GM12878 (cell line): ENCODE measurements around the gene GLT1D1. TPM values are rescaled to one million over a fixed set of nuclear protein-coding genes. Genes with fewer than 3 reads are reported as not detected.

Experiments
- ATAC-seq: fragments of 200-7000 bp; cut with Tn5 transposase; 3 replicates; pipeline ENCODE4 v1.9.1; 2020; ENCODE audit warnings: mild to moderate bottlenecking, moderate library complexity
- BruUV-seq: library from RNA; stranded (reverse); fragments of 400-500 nt; replicated peaks from 2 replicates; lab custom pipeline; 2021; lab: Mats Ljungman, UMichigan
- CTCF ChIA-PET: fragments of 300-600 bp; sonication (Branson Sonifier 250); formaldehyde crosslinking; extraction: SDS; loops from one replicate; lab custom pipeline; 2021; ENCODE audit warnings: inconsistent platforms; lab: Yijun Ruan, JAX
- POLR2A ChIA-PET: fragments of 350-600 bp; formaldehyde crosslinking; extraction: SDS; loops from one replicate; lab custom pipeline; 2021; ENCODE audit warnings: inconsistent platforms; lab: Charles Lee
- RAD21 ChIA-PET: fragments of 300-600 bp; sonication (Branson Sonifier 250); formaldehyde crosslinking; loops from one replicate; lab custom pipeline; 2023; ENCODE audit warnings: antibody characterized with exemption; ENCODE audit not compliant: unreplicated experiment; lab: Charles Lee
- SMC1A ChIA-PET: fragments of 300-600 bp; sonication (Branson Sonifier 250); formaldehyde crosslinking; loops from one replicate; lab custom pipeline; 2023; ENCODE audit not compliant: unreplicated experiment, uncharacterized antibody; lab: Charles Lee
- DNase-seq: peaks from one replicate; pipeline ENCODE4 v3.0.0-alpha.2; 2011; ENCODE audit warnings: low read depth, low spot score
- FAIRE-seq: peaks from 3 replicates; lab custom pipeline; 2011; peaks lifted over from hg19 to GRCh38; lab: Jason Lieb, UNC
- H2AFZ ChIP-seq: 2 replicates; pipeline ENCODE4 v1.6.0; 2011; ENCODE audit warnings: low read depth, low read length, control low read depth; ENCODE audit not compliant: control insufficient read depth
- H3K27ac ChIP-seq: 2 replicates; pipeline ENCODE4 v1.5.1; 2011; ENCODE audit warnings: control low read depth; ENCODE audit not compliant: control insufficient read depth, insufficient read depth
- H3K27me3 ChIP-seq, 2 experiments: replicated peaks in 1 of 2; 2 replicates each; pipeline versions ENCODE4 v1.6.0 to v1.6.1; 2011; ENCODE audit warnings: low read length in 1 of 2; ENCODE audit not compliant: control insufficient read depth in 2 of 2, insufficient read depth in 2 of 2
- H3K36me3 ChIP-seq, 2 experiments: 2 replicates each; pipeline ENCODE4 v1.5.1; 2011; ENCODE audit warnings: low read length in 1 of 2; ENCODE audit not compliant: control insufficient read depth in 2 of 2, insufficient read depth in 2 of 2
- H3K4me1 ChIP-seq: 2 replicates; pipeline ENCODE4 v1.6.1; 2011; ENCODE audit warnings: mild to moderate bottlenecking, low read length, moderate library complexity, mixed read lengths; ENCODE audit not compliant: control insufficient read depth, insufficient read depth
- H3K4me2 ChIP-seq: 2 replicates; pipeline ENCODE4 v1.6.0; 2011; ENCODE audit warnings: control low read depth; ENCODE audit not compliant: control insufficient read depth, insufficient read depth
- H3K4me3 ChIP-seq: fragments of 200-600 bp; sonication (generic); 2 replicates; pipeline ENCODE4 v1.5.1; 2016
- H3K79me2 ChIP-seq: 2 replicates; pipeline ENCODE4 v1.6.0; 2011; ENCODE audit warnings: low read length; ENCODE audit not compliant: control insufficient read depth, insufficient read depth
- H3K9ac ChIP-seq: 2 replicates; pipeline ENCODE4 v1.8.0; 2011; ENCODE audit warnings: low read length, control low read depth, mixed read lengths; ENCODE audit not compliant: control insufficient read depth, insufficient read depth
- H3K9me3 ChIP-seq: replicated peaks from 3 replicates; pipeline ENCODE4 v1.5.1; 2011; ENCODE audit warnings: mild to moderate bottlenecking, low read length; ENCODE audit not compliant: control insufficient read depth, insufficient read depth
- H4K20me1 ChIP-seq: 2 replicates; pipeline ENCODE4 v1.6.0; 2011; ENCODE audit not compliant: control insufficient read depth, insufficient read depth
- CBFB ChIP-seq: IDR thresholded peaks from 2 replicates; pipeline ENCODE4 v1.6.1; 2016; ENCODE audit warnings: antibody characterized with exemption, low read depth
- CHD1 ChIP-seq: IDR thresholded peaks from 2 replicates; pipeline ENCODE4 v1.6.1; 2012; ENCODE audit warnings: low read depth, low read length, improper control_type of control experiment
- MYC ChIP-seq: IDR thresholded peaks from 2 replicates; pipeline ENCODE4 v1.6.1; 2011; ENCODE audit warnings: mild to moderate bottlenecking, low read length, moderate library complexity, inconsistent platforms; ENCODE audit not compliant: insufficient read depth, insufficient replicate concordance, insufficient read length, severe bottlenecking
- RCOR1 ChIP-seq: conservative IDR thresholded peaks from 2 replicates; pipeline ENCODE4 v1.6.1; 2012; ENCODE audit warnings: low read depth, low read length, improper control_type of control experiment
- SIX5 ChIP-seq: IDR thresholded peaks from 2 replicates; pipeline ENCODE4 v1.6.1; 2011; ENCODE audit warnings: mild to moderate bottlenecking, low read depth, low read length, moderate library complexity; ENCODE audit not compliant: severe bottlenecking
- ZSCAN29 ChIP-seq: fragments of 450-650 bp; IDR thresholded peaks from 2 replicates; pipeline ENCODE4 v1.6.1; 2017; ENCODE audit warnings: mild to moderate bottlenecking, moderate library complexity
- WGBS: methylation state at CpG from one replicate; pipeline ENCODE4 v1.1.6; 2016; ENCODE audit warnings: low lambda C conversion rate; ENCODE audit not compliant: insufficient replicate concordance, insufficient coverage; ENCODE audit errors: missing lambda C conversion rate; 5-methylcytosine and 5-hydroxymethylcytosine counted together
- in situ Hi-C: fragments of 300-500 bp; cut with MboI; formaldehyde crosslinking; loops from 9 replicates; pipeline ENCODE4 v1.14.3; 2018; ENCODE audit warnings: mixed read lengths
- intact Hi-C: fragments of 100-400 bp; cut with micrococcal nuclease; formaldehyde crosslinking; loops from one replicate; pipeline ENCODE4 v1.14.2; 2022; ENCODE audit not compliant: unreplicated experiment
- polyA plus RNA-seq, 11 experiments: library from polyadenylated mRNA; depleted of rRNA in 4 of 11; unstranded in 6 of 11; stranded (reverse) in 5 of 11; fragments of >200 nt; fragmentation: Nextera tagmentation in 4 of 11; fragmentation: Illumina TruSeq in 1 of 11; extraction: Ambion mirVana in 4 of 11; extraction: Trizol in 1 of 11; gene quantifications; 1 replicate in 1 of 11; 2 replicates in 10 of 11; pipeline versions ENCODE4 v1.2.1 to v1.2.3, GENCODE V29; 2011 to 2016; ENCODE audit warnings: inconsistent platforms in 2 of 11, missing spikeins in 2 of 11, low read depth in 1 of 11
- total RNA-seq, 4 experiments: library from RNA; depleted of rRNA in 3 of 4; stranded (reverse); fragments of >200 nt in 3 of 4; fragmentation: Illumina TruSeq in 1 of 4; extraction: Trizol in 1 of 4; gene quantifications; 2 replicates each; pipeline versions ENCODE4 v1.2.1 to v1.2.3, GENCODE V29; 2013 to 2021
- TF ChIP-seq, protein P1 (sequence below): IDR thresholded peaks from 2 replicates; pipeline ENCODE4 v1.6.1; 2011; ENCODE audit warnings: borderline replicate concordance, low read depth, mild to moderate bottlenecking, moderate library complexity, mixed read lengths, low read length; ENCODE audit not compliant: insufficient read depth; ENCODE audit errors: extremely low read length
- TF ChIP-seq, protein P2 (sequence below): fragments of 450-650 bp; IDR thresholded peaks from 2 replicates; pipeline ENCODE4 v1.6.1; 2018; ENCODE audit warnings: mild to moderate bottlenecking, low read depth, moderate library complexity; ENCODE audit not compliant: partially characterized antibody
- TF ChIP-seq, protein P3 (sequence below): fragments of 150-350 bp; IDR thresholded peaks from 2 replicates; pipeline ENCODE4 v1.6.1; 2016; ENCODE audit warnings: low read depth, low read length
- TF ChIP-seq, protein P4 (sequence below): fragments of 450-650 bp; IDR thresholded peaks from 2 replicates; pipeline ENCODE4 v1.6.1; 2017; ENCODE audit warnings: low read depth, mild to moderate bottlenecking, moderate library complexity
- TF ChIP-seq, protein P5 (sequence below): fragments of 450-650 bp; IDR thresholded peaks from 2 replicates; pipeline ENCODE4 v1.6.1; 2017; ENCODE audit warnings: mild to moderate bottlenecking, low read depth, inconsistent platforms; ENCODE audit not compliant: poor library complexity, severe bottlenecking

Gene GLT1D1
- total and polyA plus RNA-seq, 10 of the 15 experiments (the other 5 are each of a cell fraction or from before 2014, with no cell fraction given): 0.42 to 62.8 (median 3.0) TPM

DNA sequence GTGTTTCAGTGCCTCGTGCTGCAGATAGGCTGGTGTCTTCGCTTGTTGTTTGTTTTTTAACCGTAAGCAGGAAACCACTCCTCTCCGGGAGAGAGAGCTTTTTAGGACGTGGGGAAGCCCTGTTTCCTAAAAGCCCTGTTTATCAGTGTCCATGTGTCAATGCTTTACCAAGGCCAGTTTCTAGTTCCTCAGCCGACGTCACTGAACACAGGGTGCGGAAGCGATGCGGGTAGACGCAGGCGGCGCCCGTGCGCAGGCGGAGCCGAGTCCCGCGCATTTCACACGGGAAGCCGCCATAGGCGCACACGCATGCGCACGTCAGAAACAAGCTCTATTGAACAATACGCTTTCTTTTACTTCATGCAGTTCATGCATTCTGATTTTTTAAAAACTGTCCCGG, 79.8 kb downstream of the GLT1D1 start:
- H3K9me3 ChIP-seq: no peaks in the 10 kb centered on the region; the same call in 2 of the 3 replicates
- RAD21 ChIA-PET: no interaction called here
- TSS peak; percentile 3 for BruUV-seq
- SMC1A ChIA-PET: no interaction called here
- no peak for FAIRE-seq
- no peak for ATAC-seq
- H3K9ac ChIP-seq: no peak overlapping the region
- no peak overlapping the region for H3K4me3 ChIP-seq
- H3K27me3 ChIP-seq: no peaks in the 10 kb centered on the region
- H2AFZ ChIP-seq: no peak overlapping the region
- 86% methylated on average over 26 of the region's 27 CpGs for WGBS
- H3K79me2 ChIP-seq: no peaks in the 10 kb centered on the region
- DNase-seq: no peak
- H3K27ac ChIP-seq: no peak overlapping the region
- no peak overlapping the region for H3K4me2 ChIP-seq
- CTCF ChIA-PET: interaction anchor here (0.8 kb wide), 1 partner anchor 12 kb away, joined by 3 read pairs; no protein-coding TSS in a partner anchor
- POLR2A ChIA-PET: no interaction called here
- intact Hi-C loops (no loop called here), in situ Hi-C loops (no loop called here)
- no peaks in the 10 kb centered on the region; a peak in 2 of 4 replicates for H3K36me3 ChIP-seq
- no peaks in the 10 kb centered on the region for H4K20me1 ChIP-seq
- no peaks in the 10 kb centered on the region for H3K4me1 ChIP-seq
- TF ChIP-seq SIX5 (no peak), MYC (no peak), CHD1 (no peak), RCOR1 (no peak), ZSCAN29 (no peak), CBFB (no peak)
- TF ChIP-seq, protein P1, sequence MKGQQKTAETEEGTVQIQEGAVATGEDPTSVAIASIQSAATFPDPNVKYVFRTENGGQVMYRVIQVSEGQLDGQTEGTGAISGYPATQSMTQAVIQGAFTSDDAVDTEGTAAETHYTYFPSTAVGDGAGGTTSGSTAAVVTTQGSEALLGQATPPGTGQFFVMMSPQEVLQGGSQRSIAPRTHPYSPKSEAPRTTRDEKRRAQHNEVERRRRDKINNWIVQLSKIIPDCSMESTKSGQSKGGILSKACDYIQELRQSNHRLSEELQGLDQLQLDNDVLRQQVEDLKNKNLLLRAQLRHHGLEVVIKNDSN: no peak
- TF ChIP-seq, protein P2, sequence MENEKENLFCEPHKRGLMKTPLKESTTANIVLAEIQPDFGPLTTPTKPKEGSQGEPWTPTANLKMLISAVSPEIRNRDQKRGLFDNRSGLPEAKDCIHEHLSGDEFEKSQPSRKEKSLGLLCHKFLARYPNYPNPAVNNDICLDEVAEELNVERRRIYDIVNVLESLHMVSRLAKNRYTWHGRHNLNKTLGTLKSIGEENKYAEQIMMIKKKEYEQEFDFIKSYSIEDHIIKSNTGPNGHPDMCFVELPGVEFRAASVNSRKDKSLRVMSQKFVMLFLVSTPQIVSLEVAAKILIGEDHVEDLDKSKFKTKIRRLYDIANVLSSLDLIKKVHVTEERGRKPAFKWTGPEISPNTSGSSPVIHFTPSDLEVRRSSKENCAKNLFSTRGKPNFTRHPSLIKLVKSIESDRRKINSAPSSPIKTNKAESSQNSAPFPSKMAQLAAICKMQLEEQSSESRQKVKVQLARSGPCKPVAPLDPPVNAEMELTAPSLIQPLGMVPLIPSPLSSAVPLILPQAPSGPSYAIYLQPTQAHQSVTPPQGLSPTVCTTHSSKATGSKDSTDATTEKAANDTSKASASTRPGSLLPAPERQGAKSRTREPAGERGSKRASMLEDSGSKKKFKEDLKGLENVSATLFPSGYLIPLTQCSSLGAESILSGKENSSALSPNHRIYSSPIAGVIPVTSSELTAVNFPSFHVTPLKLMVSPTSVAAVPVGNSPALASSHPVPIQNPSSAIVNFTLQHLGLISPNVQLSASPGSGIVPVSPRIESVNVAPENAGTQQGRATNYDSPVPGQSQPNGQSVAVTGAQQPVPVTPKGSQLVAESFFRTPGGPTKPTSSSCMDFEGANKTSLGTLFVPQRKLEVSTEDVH: no peak
- TF ChIP-seq, protein P3, sequence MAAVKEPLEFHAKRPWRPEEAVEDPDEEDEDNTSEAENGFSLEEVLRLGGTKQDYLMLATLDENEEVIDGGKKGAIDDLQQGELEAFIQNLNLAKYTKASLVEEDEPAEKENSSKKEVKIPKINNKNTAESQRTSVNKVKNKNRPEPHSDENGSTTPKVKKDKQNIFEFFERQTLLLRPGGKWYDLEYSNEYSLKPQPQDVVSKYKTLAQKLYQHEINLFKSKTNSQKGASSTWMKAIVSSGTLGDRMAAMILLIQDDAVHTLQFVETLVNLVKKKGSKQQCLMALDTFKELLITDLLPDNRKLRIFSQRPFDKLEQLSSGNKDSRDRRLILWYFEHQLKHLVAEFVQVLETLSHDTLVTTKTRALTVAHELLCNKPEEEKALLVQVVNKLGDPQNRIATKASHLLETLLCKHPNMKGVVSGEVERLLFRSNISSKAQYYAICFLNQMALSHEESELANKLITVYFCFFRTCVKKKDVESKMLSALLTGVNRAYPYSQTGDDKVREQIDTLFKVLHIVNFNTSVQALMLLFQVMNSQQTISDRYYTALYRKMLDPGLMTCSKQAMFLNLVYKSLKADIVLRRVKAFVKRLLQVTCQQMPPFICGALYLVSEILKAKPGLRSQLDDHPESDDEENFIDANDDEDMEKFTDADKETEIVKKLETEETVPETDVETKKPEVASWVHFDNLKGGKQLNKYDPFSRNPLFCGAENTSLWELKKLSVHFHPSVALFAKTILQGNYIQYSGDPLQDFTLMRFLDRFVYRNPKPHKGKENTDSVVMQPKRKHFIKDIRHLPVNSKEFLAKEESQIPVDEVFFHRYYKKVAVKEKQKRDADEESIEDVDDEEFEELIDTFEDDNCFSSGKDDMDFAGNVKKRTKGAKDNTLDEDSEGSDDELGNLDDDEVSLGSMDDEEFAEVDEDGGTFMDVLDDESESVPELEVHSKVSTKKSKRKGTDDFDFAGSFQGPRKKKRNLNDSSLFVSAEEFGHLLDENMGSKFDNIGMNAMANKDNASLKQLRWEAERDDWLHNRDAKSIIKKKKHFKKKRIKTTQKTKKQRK: no peak
- TF ChIP-seq, protein P4, sequence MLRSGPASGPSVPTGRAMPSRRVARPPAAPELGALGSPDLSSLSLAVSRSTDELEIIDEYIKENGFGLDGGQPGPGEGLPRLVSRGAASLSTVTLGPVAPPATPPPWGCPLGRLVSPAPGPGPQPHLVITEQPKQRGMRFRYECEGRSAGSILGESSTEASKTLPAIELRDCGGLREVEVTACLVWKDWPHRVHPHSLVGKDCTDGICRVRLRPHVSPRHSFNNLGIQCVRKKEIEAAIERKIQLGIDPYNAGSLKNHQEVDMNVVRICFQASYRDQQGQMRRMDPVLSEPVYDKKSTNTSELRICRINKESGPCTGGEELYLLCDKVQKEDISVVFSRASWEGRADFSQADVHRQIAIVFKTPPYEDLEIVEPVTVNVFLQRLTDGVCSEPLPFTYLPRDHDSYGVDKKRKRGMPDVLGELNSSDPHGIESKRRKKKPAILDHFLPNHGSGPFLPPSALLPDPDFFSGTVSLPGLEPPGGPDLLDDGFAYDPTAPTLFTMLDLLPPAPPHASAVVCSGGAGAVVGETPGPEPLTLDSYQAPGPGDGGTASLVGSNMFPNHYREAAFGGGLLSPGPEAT: no peak
- TF ChIP-seq, protein P5, sequence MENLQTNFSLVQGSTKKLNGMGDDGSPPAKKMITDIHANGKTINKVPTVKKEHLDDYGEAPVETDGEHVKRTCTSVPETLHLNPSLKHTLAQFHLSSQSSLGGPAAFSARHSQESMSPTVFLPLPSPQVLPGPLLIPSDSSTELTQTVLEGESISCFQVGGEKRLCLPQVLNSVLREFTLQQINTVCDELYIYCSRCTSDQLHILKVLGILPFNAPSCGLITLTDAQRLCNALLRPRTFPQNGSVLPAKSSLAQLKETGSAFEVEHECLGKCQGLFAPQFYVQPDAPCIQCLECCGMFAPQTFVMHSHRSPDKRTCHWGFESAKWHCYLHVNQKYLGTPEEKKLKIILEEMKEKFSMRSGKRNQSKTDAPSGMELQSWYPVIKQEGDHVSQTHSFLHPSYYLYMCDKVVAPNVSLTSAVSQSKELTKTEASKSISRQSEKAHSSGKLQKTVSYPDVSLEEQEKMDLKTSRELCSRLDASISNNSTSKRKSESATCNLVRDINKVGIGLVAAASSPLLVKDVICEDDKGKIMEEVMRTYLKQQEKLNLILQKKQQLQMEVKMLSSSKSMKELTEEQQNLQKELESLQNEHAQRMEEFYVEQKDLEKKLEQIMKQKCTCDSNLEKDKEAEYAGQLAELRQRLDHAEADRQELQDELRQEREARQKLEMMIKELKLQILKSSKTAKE: no peak
